ENCODE measurements around the gene TBC1D8. TPM values are rescaled to one million over a fixed set of nuclear protein-coding genes. Genes with fewer than 3 reads are reported as not detected.

Gene TBC1D8
- total and polyA plus RNA-seq, 3 donors from 2014 or later: 62.2 to 125 (median 90.1) TPM

DNA sequence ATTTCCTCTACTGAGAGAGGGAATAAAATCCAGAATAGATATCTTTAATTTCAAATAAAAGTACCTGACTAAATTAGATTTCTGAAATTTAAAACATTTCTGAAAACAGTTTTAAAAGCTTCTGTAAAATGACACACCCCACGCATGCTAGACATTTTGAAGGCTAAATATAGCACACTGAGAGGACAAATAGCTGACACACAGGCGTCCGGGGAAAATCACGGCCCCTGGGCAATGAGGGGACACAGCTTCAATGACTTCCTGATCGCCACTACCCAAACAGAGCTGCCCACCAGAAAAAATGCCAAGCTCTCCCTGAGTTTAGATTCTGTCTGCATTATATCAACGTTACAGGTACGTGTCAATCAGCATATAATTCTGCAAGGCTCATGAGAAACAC lies 10.9 kb downstream of the TBC1D8 start:
- intact Hi-C loops (cut with DNase I; ENCODE audit: low total_unique reads): no loop called here
- H3K4me3 ChIP-seq: no peak overlapping the region
- WGBS, 2 donors: 59 to 73% methylated on average over 7 of the region's 7 CpGs
- TF ChIP-seq, protein P1, sequence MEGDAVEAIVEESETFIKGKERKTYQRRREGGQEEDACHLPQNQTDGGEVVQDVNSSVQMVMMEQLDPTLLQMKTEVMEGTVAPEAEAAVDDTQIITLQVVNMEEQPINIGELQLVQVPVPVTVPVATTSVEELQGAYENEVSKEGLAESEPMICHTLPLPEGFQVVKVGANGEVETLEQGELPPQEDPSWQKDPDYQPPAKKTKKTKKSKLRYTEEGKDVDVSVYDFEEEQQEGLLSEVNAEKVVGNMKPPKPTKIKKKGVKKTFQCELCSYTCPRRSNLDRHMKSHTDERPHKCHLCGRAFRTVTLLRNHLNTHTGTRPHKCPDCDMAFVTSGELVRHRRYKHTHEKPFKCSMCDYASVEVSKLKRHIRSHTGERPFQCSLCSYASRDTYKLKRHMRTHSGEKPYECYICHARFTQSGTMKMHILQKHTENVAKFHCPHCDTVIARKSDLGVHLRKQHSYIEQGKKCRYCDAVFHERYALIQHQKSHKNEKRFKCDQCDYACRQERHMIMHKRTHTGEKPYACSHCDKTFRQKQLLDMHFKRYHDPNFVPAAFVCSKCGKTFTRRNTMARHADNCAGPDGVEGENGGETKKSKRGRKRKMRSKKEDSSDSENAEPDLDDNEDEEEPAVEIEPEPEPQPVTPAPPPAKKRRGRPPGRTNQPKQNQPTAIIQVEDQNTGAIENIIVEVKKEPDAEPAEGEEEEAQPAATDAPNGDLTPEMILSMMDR (IDR thresholded peaks at IDR 0.05): no peak
- DNase-seq: no peak
- no peaks in the 10 kb centered on the region for H3K9me3 ChIP-seq
- H3K36me3 ChIP-seq (ENCODE audit: low read depth, missing control alignments): no peaks in the 10 kb centered on the region
- peaks cover 10% of the 10 kb centered on the region for H3K4me1 ChIP-seq
- no peaks in the 10 kb centered on the region for H3K27me3 ChIP-seq
- no peak overlapping the region for H3K27ac ChIP-seq

DNA sequence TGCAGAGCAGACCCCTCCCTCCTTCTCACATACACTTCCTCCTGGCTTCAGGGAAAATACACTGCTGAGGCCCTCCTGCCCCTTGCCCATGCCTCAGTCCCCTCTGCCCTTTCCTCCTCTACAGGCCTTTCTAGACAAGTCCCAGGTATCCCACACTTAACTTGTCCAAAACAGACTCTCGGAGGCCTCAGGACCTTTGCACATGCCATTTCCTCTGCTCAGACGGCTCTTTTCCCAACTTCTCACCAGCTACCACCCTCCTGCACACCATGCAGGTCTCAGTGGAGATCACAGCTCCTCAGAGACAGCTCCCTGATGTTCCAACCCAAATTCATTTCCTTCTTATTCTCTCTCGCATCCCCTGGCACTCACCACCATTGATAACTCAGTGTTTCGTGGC lies 11.7 kb downstream of the TBC1D8 start:
- no peak overlapping the region for H3K4me3 ChIP-seq
- H3K36me3 ChIP-seq (ENCODE audit: low read depth, missing control alignments): no peaks in the 10 kb centered on the region
- no peak for DNase-seq
- WGBS, 2 donors: 84 to 88% methylated on average over 4 of the region's 4 CpGs
- intact Hi-C loops (cut with DNase I; ENCODE audit: low total_unique reads): no loop called here
- no peaks in the 10 kb centered on the region for H3K9me3 ChIP-seq
- no peak for TF ChIP-seq POLR2A (IDR thresholded peaks at IDR 0.05)
- TF ChIP-seq, protein P1 (IDR thresholded peaks at IDR 0.05): no peak
- peaks cover 6% of the 10 kb centered on the region for H3K4me1 ChIP-seq
- H3K27me3 ChIP-seq: no peaks in the 10 kb centered on the region
- no peak overlapping the region for H3K27ac ChIP-seq

DNA sequence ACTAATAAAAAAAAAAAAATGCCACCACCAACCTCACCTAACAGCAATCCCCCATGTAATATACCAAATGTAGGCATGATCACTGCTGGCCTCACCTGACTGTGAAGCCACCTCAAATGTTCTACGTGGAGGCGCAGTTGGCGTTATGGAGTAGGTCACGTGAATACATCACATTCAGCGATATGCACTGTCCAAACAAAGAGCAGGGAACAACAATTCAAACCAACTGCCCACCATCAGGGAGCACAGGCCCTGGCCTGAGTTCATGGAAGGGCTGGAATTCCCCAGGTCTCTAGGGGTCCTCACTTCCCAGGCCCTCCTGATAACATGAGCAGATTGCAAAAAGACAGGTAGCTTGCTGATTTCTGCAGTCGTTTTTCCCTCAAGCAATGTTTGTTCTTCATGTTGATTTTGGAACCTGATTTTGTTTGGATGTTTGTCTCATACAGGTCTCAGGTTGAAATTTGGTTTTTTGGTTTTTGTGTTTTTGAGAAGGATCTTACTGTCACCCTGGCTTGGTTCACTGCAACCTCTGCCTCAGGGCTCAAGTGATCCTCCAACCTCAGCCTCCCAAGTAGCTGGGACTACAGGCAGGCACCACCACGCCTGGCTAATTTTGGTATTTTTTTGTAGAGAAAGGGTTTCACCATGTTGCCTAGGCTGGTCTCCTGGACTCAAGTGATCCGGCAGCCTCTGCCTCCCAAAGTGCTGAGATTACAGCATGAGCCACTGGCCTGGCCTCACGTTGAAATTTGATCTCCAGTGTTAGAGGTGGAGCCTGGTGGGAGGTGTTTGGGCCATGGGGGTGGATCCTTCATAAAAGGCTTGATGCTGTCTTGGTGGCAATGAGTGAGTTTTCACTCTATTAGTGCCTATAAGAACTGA lies 15.5 kb downstream of the TBC1D8 start:
- no peaks in the 10 kb centered on the region for H3K4me1 ChIP-seq
- no peak overlapping the region for H3K27ac ChIP-seq
- H3K27me3 ChIP-seq: no peaks in the 10 kb centered on the region
- H3K4me3 ChIP-seq: no peak overlapping the region
- WGBS, 2 donors: 85 to 92% methylated on average over 9 of the region's 9 CpGs
- no peaks in the 10 kb centered on the region for H3K36me3 ChIP-seq (ENCODE audit: low read depth, missing control alignments)
- TF ChIP-seq, protein P1 (IDR thresholded peaks at IDR 0.05): no peak
- no peak for TF ChIP-seq POLR2A (IDR thresholded peaks at IDR 0.05)
- no peak for DNase-seq
- H3K9me3 ChIP-seq: no peaks in the 10 kb centered on the region
- intact Hi-C loops (cut with DNase I; ENCODE audit: low total_unique reads): no loop called here

DNA sequence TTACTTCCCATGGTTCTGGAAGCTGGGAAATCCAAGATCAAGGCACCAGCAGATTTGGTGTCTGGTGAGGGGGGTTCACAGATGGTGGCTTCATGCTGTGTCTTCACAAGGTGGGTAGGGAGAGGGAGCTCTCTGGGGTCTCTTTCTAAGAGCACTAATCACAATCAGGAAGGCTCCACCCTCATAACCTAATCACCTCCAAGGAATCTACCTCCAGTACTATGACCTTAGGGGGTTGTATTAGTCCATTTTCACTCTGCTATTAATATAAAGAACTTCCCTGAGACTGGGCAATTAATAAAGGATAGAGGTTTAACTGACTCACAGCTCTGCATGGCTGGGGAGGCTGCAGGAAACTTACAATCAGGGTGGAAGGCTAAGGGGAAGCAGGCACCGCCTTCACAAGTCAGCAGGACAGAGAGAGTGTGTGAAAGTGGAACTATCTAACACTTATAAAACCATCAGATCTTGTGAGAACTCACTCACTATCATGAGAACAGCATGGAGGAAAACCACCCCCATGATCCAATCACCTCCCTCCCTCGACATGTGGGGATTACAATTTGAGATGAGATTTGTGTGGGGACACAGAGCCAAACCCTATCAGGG lies 17.6 kb downstream of the TBC1D8 start:
- DNase-seq: no peak
- H3K36me3 ChIP-seq (ENCODE audit: low read depth, missing control alignments): no peaks in the 10 kb centered on the region
- H3K9me3 ChIP-seq: no peaks in the 10 kb centered on the region
- H3K27ac ChIP-seq: no peak overlapping the region
- WGBS, 2 donors: 78 to 79% methylated on average over 2 of the region's 2 CpGs
- H3K27me3 ChIP-seq: no peaks in the 10 kb centered on the region
- H3K4me1 ChIP-seq: no peaks in the 10 kb centered on the region
- TF ChIP-seq POLR2A (IDR thresholded peaks at IDR 0.05): no peak
- TF ChIP-seq, protein P1 (IDR thresholded peaks at IDR 0.05): no peak
- no peak overlapping the region for H3K4me3 ChIP-seq
- intact Hi-C loops (cut with DNase I; ENCODE audit: low total_unique reads): no loop called here

Data from testis (tissue), 3 donors.